ENCODE measurements around the gene THEMIS.

- TF ChIP-seq CTCF (IDR thresholded peaks at IDR 0.05) (no peak), POLR2A (IDR thresholded peaks at IDR 0.05) (no peak)
These were observed 132.6 kb downstream of the THEMIS start for GRCh38 chr6:127768223-127768622.

Data from heart left ventricle (tissue), 13 donors.